Measurements from ENCODE around the gene NR3C2.

The NR3C2 gene

DNA sequence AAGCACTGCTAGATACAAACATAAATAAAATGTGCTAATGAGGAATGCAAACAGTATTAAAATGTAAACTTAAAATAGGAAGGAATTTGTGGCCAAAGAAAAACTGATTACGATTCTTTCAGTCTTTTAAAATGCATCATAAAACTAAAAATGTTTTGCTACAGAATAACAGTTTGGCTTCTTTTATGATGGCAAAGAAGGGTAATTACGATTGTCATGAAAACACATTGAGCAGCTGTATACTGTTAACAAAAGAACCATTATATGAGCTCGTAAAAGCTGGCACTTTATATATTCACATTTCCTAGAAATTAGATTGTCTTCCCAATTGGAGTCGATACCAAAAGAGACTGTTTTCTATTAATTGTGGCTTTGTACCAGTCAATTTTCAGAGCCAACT lies 290.4 kb downstream of the NR3C2 start:
- H3K9me2 ChIP-seq (replicated peaks; ENCODE audit: insufficient read depth, low read length) = no peaks in the 10 kb centered on the region
- no peaks in the 10 kb centered on the region for H3F3A ChIP-seq (ENCODE audit: insufficient read depth)
- TF ChIP-seq CTCF (IDR thresholded peaks at IDR 0.05; ENCODE audit: insufficient read depth, low read length, poor library complexity, severe bottlenecking) = no peak
- no peak for TF ChIP-seq EZH2phosphoT487 (conservative IDR thresholded peaks at IDR 0.05; ENCODE audit: low read length)
- no peak overlapping the region for H3K4me2 ChIP-seq (ENCODE audit: low read depth, low read length, poor library complexity, severe bottlenecking)
- no peaks in the 10 kb centered on the region for H3K9me3 ChIP-seq (ENCODE audit: insufficient read depth, low read length)
- no peaks in the 10 kb centered on the region for H3K36me3 ChIP-seq (ENCODE audit: low read length)
- no peak overlapping the region for H2AFZ ChIP-seq (ENCODE audit: low read depth, low read length, severe bottlenecking)
- H3K4me3 ChIP-seq (ENCODE audit: insufficient read depth, low read length, poor library complexity, severe bottlenecking) = no peak overlapping the region
- no peak overlapping the region for H3K9ac ChIP-seq (ENCODE audit: low read length)
- no peaks in the 10 kb centered on the region for H3K79me2 ChIP-seq (ENCODE audit: insufficient read depth, low read length)
- no peaks in the 10 kb centered on the region for H4K20me1 ChIP-seq (ENCODE audit: low read depth, low read length)
- H3K27me3 ChIP-seq (ENCODE audit: low read length) = no peaks in the 10 kb centered on the region
- H3K27ac ChIP-seq (ENCODE audit: low read depth, low read length) = no peak overlapping the region

DNA sequence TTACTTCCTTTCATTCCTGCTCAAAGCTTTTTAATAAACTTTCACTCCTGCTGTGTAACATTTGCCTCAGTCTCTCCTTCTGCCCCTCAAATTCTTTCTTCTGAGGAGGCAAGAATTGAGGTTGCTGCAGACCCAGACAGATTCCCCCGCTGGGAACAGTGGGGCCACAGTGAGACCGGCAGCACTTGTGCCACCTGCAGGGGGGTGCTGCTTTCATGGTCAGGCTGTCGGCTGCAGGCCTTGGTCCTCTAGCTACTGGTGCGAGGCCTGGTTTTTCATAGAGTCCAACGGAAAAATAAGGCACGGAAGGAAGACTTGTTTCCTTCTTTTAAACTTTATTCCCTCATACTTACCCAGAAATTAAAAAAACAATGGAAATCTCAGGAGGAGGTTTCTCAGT lies 296.7 kb downstream of the NR3C2 start:
- TF ChIP-seq EZH2phosphoT487 (conservative IDR thresholded peaks at IDR 0.05; ENCODE audit: low read length) = no peak
- Histone ChIP-seq H3K9me2 (replicated peaks; ENCODE audit: insufficient read depth, low read length) (no peaks in the 10 kb centered on the region), H3K27me3 (ENCODE audit: low read length) (no peaks in the 10 kb centered on the region), H4K20me1 (ENCODE audit: low read depth, low read length) (no peaks in the 10 kb centered on the region), H3F3A (ENCODE audit: insufficient read depth) (no peaks in the 10 kb centered on the region), H3K36me3 (ENCODE audit: low read length) (no peaks in the 10 kb centered on the region), H2AFZ (ENCODE audit: low read depth, low read length, severe bottlenecking) (no peak overlapping the region), H3K4me3 (ENCODE audit: insufficient read depth, low read length, poor library complexity, severe bottlenecking) (no peak overlapping the region), H3K9me3 (ENCODE audit: insufficient read depth, low read length) (no peaks in the 10 kb centered on the region), H3K4me2 (ENCODE audit: low read depth, low read length, poor library complexity, severe bottlenecking) (no peak overlapping the region), H3K27ac (ENCODE audit: low read depth, low read length) (no peak overlapping the region), H3K79me2 (ENCODE audit: insufficient read depth, low read length) (no peaks in the 10 kb centered on the region), H3K9ac (ENCODE audit: low read length) (no peak overlapping the region)

- no peaks in the 10 kb centered on the region for H4K20me1 ChIP-seq (ENCODE audit: low read depth, low read length)
- no peak for TF ChIP-seq EZH2phosphoT487 (conservative IDR thresholded peaks at IDR 0.05; ENCODE audit: low read length)
- TF ChIP-seq CTCF (IDR thresholded peaks at IDR 0.05; ENCODE audit: insufficient read depth, low read length, poor library complexity, severe bottlenecking) = no peak
- no peaks in the 10 kb centered on the region for H3K36me3 ChIP-seq (ENCODE audit: low read length)
- H3K79me2 ChIP-seq (ENCODE audit: insufficient read depth, low read length) = no peaks in the 10 kb centered on the region
- H3K4me3 ChIP-seq (ENCODE audit: insufficient read depth, low read length, poor library complexity, severe bottlenecking) = no peak overlapping the region
- H2AFZ ChIP-seq (ENCODE audit: low read depth, low read length, severe bottlenecking) = no peak overlapping the region
- no peak overlapping the region for H3K27ac ChIP-seq (ENCODE audit: low read depth, low read length)
- H3K9me2 ChIP-seq (replicated peaks; ENCODE audit: insufficient read depth, low read length) = no peaks in the 10 kb centered on the region
- H3F3A ChIP-seq (ENCODE audit: insufficient read depth) = no peaks in the 10 kb centered on the region
- no peak overlapping the region for H3K4me2 ChIP-seq (ENCODE audit: low read depth, low read length, poor library complexity, severe bottlenecking)
- H3K9ac ChIP-seq (ENCODE audit: low read length) = no peak overlapping the region
- no peaks in the 10 kb centered on the region for H3K27me3 ChIP-seq (ENCODE audit: low read length)
- H3K9me3 ChIP-seq (ENCODE audit: insufficient read depth, low read length) = no peaks in the 10 kb centered on the region
These were observed 299.0 kb downstream of the NR3C2 start for GRCh38 chr4:148143174-148143573.

DNA sequence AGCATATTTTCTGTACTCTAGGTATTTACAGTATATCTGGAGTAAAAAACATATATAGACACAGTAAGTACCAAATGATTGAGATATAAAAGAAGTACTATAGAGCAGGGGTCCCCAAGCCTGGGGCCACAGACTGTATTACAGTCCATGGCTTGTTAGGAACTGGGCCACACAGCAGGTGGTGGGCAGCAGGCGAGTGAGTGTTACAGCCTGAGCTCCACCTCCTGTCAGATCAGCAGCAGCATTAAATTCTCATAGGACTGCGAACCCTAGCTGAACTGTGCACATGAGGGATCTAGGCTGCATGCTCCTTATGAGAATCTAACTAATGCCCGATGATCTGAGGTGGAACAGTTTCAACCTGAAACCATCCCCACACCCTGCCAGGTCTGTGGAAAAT lies 300.7 kb downstream of the NR3C2 start:
- Histone ChIP-seq H3K9ac (ENCODE audit: low read length) (no peak overlapping the region), H3F3A (ENCODE audit: insufficient read depth) (no peaks in the 10 kb centered on the region), H3K27me3 (ENCODE audit: low read length) (no peaks in the 10 kb centered on the region), H3K4me2 (ENCODE audit: low read depth, low read length, poor library complexity, severe bottlenecking) (no peak overlapping the region), H3K9me3 (ENCODE audit: insufficient read depth, low read length) (no peaks in the 10 kb centered on the region), H3K36me3 (ENCODE audit: low read length) (no peaks in the 10 kb centered on the region), H4K20me1 (ENCODE audit: low read depth, low read length) (no peaks in the 10 kb centered on the region), H3K27ac (ENCODE audit: low read depth, low read length) (no peak overlapping the region), H3K4me3 (ENCODE audit: insufficient read depth, low read length, poor library complexity, severe bottlenecking) (no peak overlapping the region), H3K79me2 (ENCODE audit: insufficient read depth, low read length) (no peaks in the 10 kb centered on the region), H2AFZ (ENCODE audit: low read depth, low read length, severe bottlenecking) (no peak overlapping the region), H3K9me2 (replicated peaks; ENCODE audit: insufficient read depth, low read length) (no peaks in the 10 kb centered on the region)
- no peak for TF ChIP-seq EZH2phosphoT487 (conservative IDR thresholded peaks at IDR 0.05; ENCODE audit: low read length)
- TF ChIP-seq CTCF (IDR thresholded peaks at IDR 0.05; ENCODE audit: insufficient read depth, low read length, poor library complexity, severe bottlenecking) = no peak
